BJ (cell line): ENCODE results near the gene VPS37C. TPM values are rescaled to one million over a fixed set of nuclear protein-coding genes. Genes with fewer than 3 reads are reported as not detected.

Experiments used
- CTCF ChIA-PET: fragments of 350-600 bp; formaldehyde crosslinking; extraction: SDS; loops from one replicate; lab custom pipeline; 2021; ENCODE audit warnings: antibody characterized with exemption, inconsistent platforms; lab: Yijun Ruan, JAX
- POLR2A ChIA-PET: fragments of 300-600 bp; sonication (Branson Sonifier 250); formaldehyde crosslinking; extraction: SDS; loops from one replicate; lab custom pipeline; 2021; ENCODE audit warnings: antibody characterized with exemption; lab: Charles Lee
- DNase-seq: peaks from one replicate; pipeline ENCODE4 v3.0.0-alpha.2; 2011; ENCODE audit warnings: low read depth
- H3K27me3 ChIP-seq: 2 replicates; pipeline ENCODE4 v1.6.0; 2011; ENCODE audit warnings: low read length; ENCODE audit not compliant: control insufficient read depth, insufficient read depth
- H3K36me3 ChIP-seq: 2 replicates; pipeline ENCODE4 v1.5.1; 2011; ENCODE audit warnings: low read length; ENCODE audit not compliant: control insufficient read depth, insufficient read depth
- H3K4me3 ChIP-seq: 2 replicates; pipeline ENCODE4 v1.5.1; 2011; ENCODE audit warnings: low read depth, mild to moderate bottlenecking, control low read depth, low read length
- polyA plus RNA-seq: library from polyadenylated mRNA; depleted of rRNA; stranded (reverse); fragments of >200 nt; gene quantifications from 2 replicates; pipeline ENCODE4 v1.2.3, GENCODE V29; 2011
- TF ChIP-seq, protein P1 (sequence below): IDR thresholded peaks from 2 replicates; pipeline ENCODE4 v1.5.1; 2011; ENCODE audit warnings: low read depth, mild to moderate bottlenecking, control low read depth, inconsistent platforms, low read length, moderate library complexity; ENCODE audit not compliant: insufficient read depth

The VPS37C gene
- polyA plus RNA-seq, 1 experiment = 17.5 TPM

DNA sequence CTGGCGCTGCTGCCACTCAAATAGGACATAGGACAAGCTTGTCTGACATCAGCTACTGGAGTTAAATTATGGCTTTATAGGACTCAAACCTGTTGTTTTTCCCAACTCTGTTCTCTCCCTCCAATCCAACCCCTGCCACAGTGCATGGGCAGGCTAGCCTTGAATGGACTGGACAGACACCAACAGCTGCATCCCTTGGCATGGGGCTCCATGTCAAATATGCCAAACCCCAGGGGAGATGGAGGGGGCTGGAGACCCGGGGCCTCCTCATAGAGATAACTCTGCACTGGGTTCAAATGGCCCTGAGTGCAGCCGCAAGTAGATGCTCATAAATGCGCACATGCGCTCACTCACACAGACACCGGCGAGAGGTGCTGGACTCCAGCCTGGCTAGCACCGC is 30.0 kb downstream of the VPS37C start:
- POLR2A ChIA-PET = no interaction called here
- Histone ChIP-seq H3K36me3 (peaks cover 14% of the 10 kb centered on the region), H3K4me3 (no peak overlapping the region), H3K27me3 (peaks cover under 1% of the 10 kb centered on the region; the same call in 1 of the 2 replicates)
- TF ChIP-seq, protein P1, sequence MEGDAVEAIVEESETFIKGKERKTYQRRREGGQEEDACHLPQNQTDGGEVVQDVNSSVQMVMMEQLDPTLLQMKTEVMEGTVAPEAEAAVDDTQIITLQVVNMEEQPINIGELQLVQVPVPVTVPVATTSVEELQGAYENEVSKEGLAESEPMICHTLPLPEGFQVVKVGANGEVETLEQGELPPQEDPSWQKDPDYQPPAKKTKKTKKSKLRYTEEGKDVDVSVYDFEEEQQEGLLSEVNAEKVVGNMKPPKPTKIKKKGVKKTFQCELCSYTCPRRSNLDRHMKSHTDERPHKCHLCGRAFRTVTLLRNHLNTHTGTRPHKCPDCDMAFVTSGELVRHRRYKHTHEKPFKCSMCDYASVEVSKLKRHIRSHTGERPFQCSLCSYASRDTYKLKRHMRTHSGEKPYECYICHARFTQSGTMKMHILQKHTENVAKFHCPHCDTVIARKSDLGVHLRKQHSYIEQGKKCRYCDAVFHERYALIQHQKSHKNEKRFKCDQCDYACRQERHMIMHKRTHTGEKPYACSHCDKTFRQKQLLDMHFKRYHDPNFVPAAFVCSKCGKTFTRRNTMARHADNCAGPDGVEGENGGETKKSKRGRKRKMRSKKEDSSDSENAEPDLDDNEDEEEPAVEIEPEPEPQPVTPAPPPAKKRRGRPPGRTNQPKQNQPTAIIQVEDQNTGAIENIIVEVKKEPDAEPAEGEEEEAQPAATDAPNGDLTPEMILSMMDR = no peak
- CTCF ChIA-PET = interaction anchor here (1.2 to 4.6 kb wide), 6 partner anchors 8 to 303 kb away, joined by 3 to 38 read pairs (median 6); no protein-coding TSS in a partner anchor
- no peak for DNase-seq

DNA sequence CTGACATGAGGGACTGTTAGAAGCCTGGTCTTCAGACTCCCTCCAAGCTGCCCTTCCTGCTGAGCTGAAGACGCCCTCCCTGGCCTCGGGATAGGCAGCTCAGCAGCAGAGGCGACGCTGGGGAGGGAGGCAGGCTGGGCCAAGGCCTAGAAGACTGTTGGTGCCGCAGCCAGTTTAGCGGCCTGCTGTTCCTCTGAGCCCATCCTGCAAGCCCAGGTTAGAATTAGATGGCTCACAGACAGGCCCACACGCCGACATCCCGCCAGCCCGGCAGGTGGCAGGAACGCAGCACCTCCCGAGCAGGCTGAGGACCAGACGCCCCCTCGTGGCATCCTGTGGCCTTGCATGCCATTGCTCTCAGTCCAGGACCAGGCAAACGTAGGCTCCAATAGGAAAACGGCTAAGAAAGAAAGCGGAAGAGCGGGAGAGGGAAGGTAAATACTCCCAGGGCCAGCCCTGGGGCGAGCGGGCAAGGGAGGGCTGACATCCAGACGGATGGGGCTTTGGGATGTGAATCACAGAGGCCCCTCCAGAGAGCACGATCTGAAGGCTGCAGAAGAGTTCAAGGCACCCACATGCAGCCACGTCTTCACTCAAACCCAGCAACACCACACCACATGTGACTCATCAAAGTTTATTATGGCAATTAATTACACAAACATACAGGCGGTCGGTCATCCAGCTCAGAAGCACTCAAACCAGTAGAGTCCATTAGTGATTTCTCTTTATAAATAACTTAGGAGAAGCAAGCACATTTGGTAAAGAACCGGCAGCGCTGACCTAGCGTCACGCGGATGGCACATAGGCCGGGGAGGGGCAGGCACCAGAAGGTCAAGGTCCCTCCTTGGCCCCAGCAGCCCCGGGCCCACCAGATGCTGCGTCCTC is 31.3 kb downstream of the VPS37C start:
- Histone ChIP-seq H3K4me3 (peak overlapping the region; percentile 2; the same call in 1 of the 2 replicates), H3K27me3 (peaks cover 6% of the 10 kb centered on the region), H3K36me3 (peaks cover 12% of the 10 kb centered on the region)
- ChIA-PET POLR2A (no interaction called here), CTCF (interaction anchor here (0.6 to 4.6 kb wide), 31 partner anchors 9 to 302 kb away, joined by 3 to 38 read pairs (median 5); partner anchors contain the start of gene CD6)
- TF ChIP-seq, protein P1 = peak; percentile 100
- DNase-seq = peak; percentile 77

- ChIA-PET CTCF (interaction anchor here (0.6 to 4.6 kb wide), 28 partner anchors 9 to 299 kb away, joined by 3 to 38 read pairs (median 4); partner anchors contain the start of gene CD6), POLR2A (no interaction called here)
- TF ChIP-seq, protein P1 = no peak
- Histone ChIP-seq H3K27me3 (peaks cover 8% of the 10 kb centered on the region), H3K36me3 (peaks cover 11% of the 10 kb centered on the region), H3K4me3 (peak overlapping the region; percentile 2; the same call in 1 of the 2 replicates)
- no peak for DNase-seq
Observed at GRCh38 chr11:61128947-61129638, 32.1 kb downstream of the VPS37C start.

DNA sequence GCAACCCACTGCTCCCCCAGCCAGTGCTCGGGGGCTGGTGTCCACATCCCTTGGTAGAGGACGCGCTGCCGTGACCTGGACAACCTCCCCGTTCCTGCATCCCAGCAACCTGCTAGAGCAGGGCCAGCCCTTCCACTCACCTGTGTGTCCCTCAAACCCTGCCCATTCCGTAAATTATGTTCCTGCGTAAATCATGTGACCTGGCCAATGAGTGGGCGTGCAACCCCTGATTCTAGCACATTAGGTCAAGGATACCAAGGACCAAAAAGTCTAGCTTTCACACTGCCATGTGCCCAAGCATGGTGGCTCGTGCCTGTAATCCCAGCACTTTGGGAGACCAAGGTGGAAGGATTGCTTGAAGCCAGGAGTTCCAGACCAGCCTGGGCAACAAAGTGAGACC is 33.2 kb downstream of the VPS37C start:
- TF ChIP-seq, protein P1 = no peak
- ChIA-PET POLR2A (no interaction called here), CTCF (interaction anchor here (0.9 to 4.6 kb wide), 11 partner anchors 11 to 298 kb away, joined by 3 to 38 read pairs (median 5); partner anchors contain the start of gene VPS37C)
- H3K36me3 ChIP-seq = peaks cover 7% of the 10 kb centered on the region
- H3K27me3 ChIP-seq = peaks cover 8% of the 10 kb centered on the region
- DNase-seq = no peak
- H3K4me3 ChIP-seq = no peak overlapping the region

GRCh38 chr11:61126256-61126655 is 35.0 kb downstream of the VPS37C start:
- H3K4me3 ChIP-seq = no peak overlapping the region
- POLR2A ChIA-PET = no interaction called here
- TF ChIP-seq, protein P1 = no peak
- CTCF ChIA-PET = no interaction called here
- no peak for DNase-seq
- H3K36me3 ChIP-seq = no peaks in the 10 kb centered on the region
- peaks cover 8% of the 10 kb centered on the region for H3K27me3 ChIP-seq
